Mucosa of rectum (tissue), 2 donors: Measurements from ENCODE around the gene PSMD11.

Source experiments
- H3K27ac ChIP-seq, 2 donors: one replicate each; pipeline ENCODE4 v1.7.0; 2013; ENCODE audit warnings: inconsistent platforms in 2 of 2, low read depth in 2 of 2, low read length in 2 of 2
- H3K27me3 ChIP-seq, 2 donors: one replicate each; pipeline ENCODE4 v1.7.0; 2013; ENCODE audit warnings: low read length in 2 of 2; ENCODE audit not compliant: control insufficient read depth in 2 of 2, insufficient read depth in 2 of 2
- H3K36me3 ChIP-seq, 2 donors: one replicate each; pipeline ENCODE4 v1.7.0; 2013; ENCODE audit warnings: low read length in 2 of 2; ENCODE audit not compliant: control insufficient read depth in 2 of 2, insufficient read depth in 2 of 2
- H3K4me1 ChIP-seq, 2 donors: one replicate each; pipeline ENCODE4 v1.7.0; 2013; ENCODE audit warnings: low read length in 2 of 2, mild to moderate bottlenecking in 1 of 2; ENCODE audit not compliant: control insufficient read depth in 2 of 2, insufficient read depth in 2 of 2
- H3K4me3 ChIP-seq, 2 donors: one replicate each; pipeline ENCODE4 v1.7.0; 2013; ENCODE audit warnings: low read length in 2 of 2
- H3K9ac ChIP-seq, 2 donors: one replicate each; pipeline ENCODE4 v1.7.0; 2013; ENCODE audit warnings: low read length in 2 of 2, low read depth in 1 of 2, mild to moderate bottlenecking in 1 of 2
- H3K9me3 ChIP-seq, 2 donors: one replicate each; pipeline ENCODE4 v1.7.0; 2013; ENCODE audit warnings: low read length in 2 of 2; ENCODE audit not compliant: control insufficient read depth in 2 of 2
- donor health status: healthy.
- donor health status: Normal muscosa, but diverticular disease.

Gene PSMD11

GRCh38 chr17:32495359-32496231 is 51.3 kb downstream of the PSMD11 start:
- H3K27me3 ChIP-seq = no peaks in the 10 kb centered on the region
- peaks cover 14 to 15% of the 10 kb centered on the region in 2 donors for H3K36me3 ChIP-seq
- peaks cover 3 to 5% of the 10 kb centered on the region in 2 donors for H3K4me1 ChIP-seq
- H3K9ac ChIP-seq = no peak overlapping the region
- H3K4me3 ChIP-seq = no peak overlapping the region
- no peak overlapping the region for H3K27ac ChIP-seq
- H3K9me3 ChIP-seq = no peaks in the 10 kb centered on the region

DNA sequence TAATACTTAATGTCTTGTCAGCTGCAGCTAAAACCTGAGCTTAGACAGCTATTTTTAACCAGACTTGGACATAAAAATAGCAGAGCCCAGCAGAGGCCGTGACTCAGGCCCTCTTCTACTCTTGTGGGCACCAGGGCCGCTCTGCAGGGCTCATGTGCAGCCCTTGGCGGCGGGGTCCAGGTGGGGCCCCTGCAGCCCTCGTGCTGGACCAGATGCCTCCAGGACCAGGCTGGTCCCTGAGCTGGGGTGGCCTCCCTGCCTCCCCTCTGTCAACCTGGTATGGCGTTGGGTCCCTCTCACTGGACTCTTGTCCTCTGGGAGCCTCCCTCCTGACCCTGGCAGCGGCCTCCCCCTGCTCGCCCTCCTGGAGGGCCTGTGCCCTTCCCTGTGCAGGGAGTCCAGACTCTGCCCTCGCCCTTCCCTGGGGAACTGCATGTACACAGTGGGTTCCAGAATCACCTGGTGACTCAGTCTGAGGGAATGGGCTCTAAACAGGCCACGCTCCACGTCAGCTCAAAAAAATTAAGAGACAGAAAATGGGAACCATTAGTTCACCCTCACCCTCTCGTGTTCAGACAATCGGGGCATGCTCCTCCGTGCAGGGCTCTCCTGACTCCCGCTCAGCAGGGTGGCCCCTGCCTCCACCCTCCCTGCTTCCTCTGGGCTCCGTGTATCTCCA is 52.2 kb downstream of the PSMD11 start:
- Histone ChIP-seq H3K9me3 (no peaks in the 10 kb centered on the region), H3K4me1 (peaks cover 3 to 5% of the 10 kb centered on the region in 2 donors), H3K27ac (no peak overlapping the region), H3K4me3 (no peak overlapping the region), H3K27me3 (no peaks in the 10 kb centered on the region), H3K9ac (no peak overlapping the region), H3K36me3 (peaks cover 14 to 15% of the 10 kb centered on the region in 2 donors)

- Histone ChIP-seq H3K4me3 (no peak overlapping the region), H3K4me1 (peaks cover 3 to 5% of the 10 kb centered on the region in 2 donors), H3K36me3 (peaks cover 14 to 20% of the 10 kb centered on the region in 2 donors), H3K9ac (no peak overlapping the region), H3K27me3 (no peaks in the 10 kb centered on the region), H3K9me3 (no peaks in the 10 kb centered on the region), H3K27ac (no peak overlapping the region)
These were observed 53.3 kb downstream of the PSMD11 start for GRCh38 chr17:32497431-32498205.

GRCh38 chr17:32498391-32498790 is 54.1 kb downstream of the PSMD11 start:
- H3K27ac ChIP-seq = no peak overlapping the region
- no peaks in the 10 kb centered on the region for H3K9me3 ChIP-seq
- H3K4me1 ChIP-seq = peaks cover 2 to 3% of the 10 kb centered on the region in 2 donors
- H3K9ac ChIP-seq = no peak overlapping the region
- peaks cover 7 to 16% of the 10 kb centered on the region in 2 donors for H3K36me3 ChIP-seq
- no peaks in the 10 kb centered on the region for H3K27me3 ChIP-seq
- no peak overlapping the region for H3K4me3 ChIP-seq

DNA sequence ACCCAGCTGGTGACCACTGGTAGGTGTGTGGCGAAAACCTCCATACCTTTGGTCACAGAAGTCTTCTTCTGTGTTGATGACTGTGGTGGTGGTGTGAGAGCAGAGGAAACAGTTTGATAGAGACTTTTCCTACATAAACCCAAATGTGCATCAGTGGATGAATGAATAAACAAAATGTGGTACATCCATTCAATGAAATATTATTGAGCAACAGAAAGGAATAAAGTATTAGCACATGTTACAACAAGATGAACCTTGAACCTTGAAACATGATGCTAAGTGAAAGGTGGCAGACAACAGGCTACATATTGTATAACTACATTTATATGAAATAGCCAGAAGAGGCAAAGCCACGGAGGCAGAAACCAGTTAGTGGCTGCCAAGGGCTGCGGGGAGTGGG is 57.7 kb downstream of the PSMD11 start:
- no peaks in the 10 kb centered on the region for H3K27me3 ChIP-seq
- no peak overlapping the region for H3K27ac ChIP-seq
- no peaks in the 10 kb centered on the region for H3K9me3 ChIP-seq
- peaks cover 3 to 10% of the 10 kb centered on the region in 2 donors for H3K36me3 ChIP-seq
- H3K4me1 ChIP-seq = peaks cover 0 to 10% of the 10 kb centered on the region in 2 donors
- no peak overlapping the region for H3K9ac ChIP-seq
- H3K4me3 ChIP-seq = no peak overlapping the region

DNA sequence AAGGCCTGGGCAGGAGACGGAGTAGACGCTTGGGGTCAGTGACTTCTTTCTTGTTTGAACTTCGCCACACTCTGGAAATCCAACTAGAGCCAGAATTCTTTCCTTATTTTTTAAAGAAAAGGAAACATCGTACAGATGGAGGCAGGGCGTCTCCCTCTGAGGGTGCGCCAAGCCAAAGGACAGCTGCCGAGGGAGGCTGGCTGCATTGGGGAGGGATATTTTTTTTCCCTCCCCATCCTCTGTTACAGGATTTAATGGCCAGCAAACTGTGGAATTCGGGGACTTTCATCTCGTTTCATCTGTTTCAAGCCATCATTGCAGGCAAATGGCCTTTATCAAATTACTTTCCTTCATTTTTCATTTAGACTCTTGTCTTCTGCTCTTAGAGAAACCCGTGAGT is 58.4 kb downstream of the PSMD11 start:
- Histone ChIP-seq H3K4me3 (no peak overlapping the region), H3K27ac (peak overlapping the region; percentile 42 to 86), H3K36me3 (peaks cover 3 to 10% of the 10 kb centered on the region in 2 donors), H3K9ac (no peak overlapping the region), H3K9me3 (no peaks in the 10 kb centered on the region), H3K27me3 (no peaks in the 10 kb centered on the region), H3K4me1 (peaks cover 0 to 10% of the 10 kb centered on the region in 2 donors)

DNA sequence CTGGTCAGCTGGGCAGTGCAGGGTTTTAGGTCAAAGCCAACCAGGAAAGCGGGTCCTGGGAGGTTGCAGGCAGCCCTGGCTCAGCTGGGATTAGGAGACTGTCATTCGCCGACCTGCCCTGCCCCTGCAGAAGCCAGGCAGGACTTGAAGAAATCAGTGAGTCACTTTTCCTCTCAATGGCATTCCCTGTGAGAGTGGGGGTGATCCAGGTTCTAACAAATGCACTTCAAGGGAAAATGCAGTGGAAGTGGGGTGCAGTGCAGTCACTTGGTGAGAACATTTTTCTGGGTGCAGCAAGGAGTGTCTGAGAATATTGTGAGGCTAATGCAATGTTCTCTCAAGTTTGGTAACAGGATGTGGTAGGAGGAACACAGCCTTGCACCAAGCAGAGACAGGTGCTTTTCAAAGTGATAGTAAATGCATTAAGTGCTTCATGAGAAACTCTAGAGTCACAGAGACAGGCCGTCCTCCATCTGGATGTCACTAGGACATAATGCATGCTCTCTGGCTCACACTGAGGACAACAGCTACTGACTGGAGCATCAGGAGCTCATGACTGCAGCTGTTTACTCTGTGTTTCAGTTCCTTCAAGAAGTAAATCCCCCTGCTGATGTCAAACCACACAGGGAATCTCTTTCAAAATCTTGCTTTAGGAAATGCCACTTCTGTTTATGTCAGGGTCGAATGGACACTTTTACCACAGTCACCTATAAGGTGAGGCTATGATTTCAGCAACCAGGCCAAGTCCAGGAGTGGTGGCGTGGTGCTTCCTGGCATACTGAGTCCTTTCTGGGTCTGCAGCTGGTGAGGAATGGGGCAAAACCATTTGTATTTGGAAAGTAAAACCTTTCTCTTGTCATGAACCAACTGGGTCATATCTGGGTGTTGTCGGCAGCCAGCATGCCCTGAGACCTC is 59.2 kb downstream of the PSMD11 start:
- peak overlapping the region in 1 of 2 donors; percentile 52 for H3K9ac ChIP-seq
- H3K27ac ChIP-seq = peak overlapping the region; percentile 69 to 86

GRCh38 chr17:32504166-32504990 is 60.1 kb downstream of the PSMD11 start:
- Histone ChIP-seq H3K27ac (peak overlapping the region; percentile 69 to 86), H3K9me3 (no peaks in the 10 kb centered on the region), H3K4me3 (no peak overlapping the region), H3K9ac (peak overlapping the region in 1 of 2 donors; percentile 52), H3K4me1 (peaks cover 0 to 12% of the 10 kb centered on the region in 2 donors), H3K27me3 (no peaks in the 10 kb centered on the region), H3K36me3 (peaks cover 3 to 10% of the 10 kb centered on the region in 2 donors)

More for the DNA sequence above, 59.2 kb downstream of the PSMD11 start:
- no peak overlapping the region for H3K4me3 ChIP-seq
- H3K4me1 ChIP-seq = peaks cover 0 to 10% of the 10 kb centered on the region in 2 donors
- no peaks in the 10 kb centered on the region for H3K9me3 ChIP-seq
- no peaks in the 10 kb centered on the region for H3K27me3 ChIP-seq
- peaks cover 3 to 10% of the 10 kb centered on the region in 2 donors for H3K36me3 ChIP-seq
